KMS-11 (cell line): ENCODE results near the gene TBC1D2B.

Experiments
- H2AFZ ChIP-seq: fragments of 200-600 bp; sonication (generic); 2 replicates; pipeline ENCODE4 v1.6.1; 2016; ENCODE audit warnings: antibody characterized with exemption, mixed run types, low read depth
- H3K27ac ChIP-seq: fragments of 200-600 bp; sonication (generic); 2 replicates; pipeline ENCODE4 v1.6.1; 2016; ENCODE audit warnings: mild to moderate bottlenecking, mixed run types
- H3K27me3 ChIP-seq: fragments of 200-600 bp; sonication (generic); 2 replicates; pipeline ENCODE4 v1.6.1; 2017; ENCODE audit warnings: mild to moderate bottlenecking, low read depth, mixed run types, moderate library complexity; ENCODE audit not compliant: insufficient read depth
- H3K36me3 ChIP-seq: fragments of 200-600 bp; sonication (generic); 2 replicates; pipeline ENCODE4 v1.6.1; 2017; ENCODE audit warnings: mild to moderate bottlenecking, mixed run types; ENCODE audit not compliant: insufficient read depth
- H3K4me1 ChIP-seq: fragments of 200-600 bp; sonication (generic); 2 replicates; pipeline ENCODE4 v1.6.1; 2016; ENCODE audit warnings: mild to moderate bottlenecking, low read depth, mixed run types; ENCODE audit not compliant: poor library complexity, severe bottlenecking
- H3K4me2 ChIP-seq: fragments of 200-600 bp; sonication (generic); 2 replicates; pipeline ENCODE4 v1.7.0; 2016; ENCODE audit warnings: mild to moderate bottlenecking, mixed run types
- H3K4me3 ChIP-seq: fragments of 200-600 bp; sonication (generic); IDR thresholded peaks from 2 replicates; pipeline ENCODE4 v1.6.1; 2017; ENCODE audit warnings: low read depth, low read length, mixed read lengths; ENCODE audit not compliant: insufficient read depth
- H3K79me2 ChIP-seq: fragments of 200-600 bp; sonication (generic); 2 replicates; pipeline ENCODE4 v1.6.1; 2016; ENCODE audit warnings: low read depth, mixed run types; ENCODE audit not compliant: insufficient read depth
- H3K9ac ChIP-seq: fragments of 200-600 bp; sonication (generic); 2 replicates; pipeline ENCODE4 v1.6.1; 2016; ENCODE audit warnings: mild to moderate bottlenecking, mixed run types
- H4K20me1 ChIP-seq: fragments of 200-600 bp; sonication (generic); 2 replicates; pipeline ENCODE4 v1.6.1; 2016; ENCODE audit warnings: mild to moderate bottlenecking, mixed run types; ENCODE audit not compliant: insufficient read depth
- TF ChIP-seq, protein P1 (sequence below): fragments of 200-600 bp; sonication (generic); conservative IDR thresholded peaks from 2 replicates; pipeline ENCODE4 v1.6.1; 2017; ENCODE audit warnings: low read depth, mild to moderate bottlenecking, antibody characterized with exemption, low read length, moderate library complexity, mixed read lengths

Gene TBC1D2B

DNA sequence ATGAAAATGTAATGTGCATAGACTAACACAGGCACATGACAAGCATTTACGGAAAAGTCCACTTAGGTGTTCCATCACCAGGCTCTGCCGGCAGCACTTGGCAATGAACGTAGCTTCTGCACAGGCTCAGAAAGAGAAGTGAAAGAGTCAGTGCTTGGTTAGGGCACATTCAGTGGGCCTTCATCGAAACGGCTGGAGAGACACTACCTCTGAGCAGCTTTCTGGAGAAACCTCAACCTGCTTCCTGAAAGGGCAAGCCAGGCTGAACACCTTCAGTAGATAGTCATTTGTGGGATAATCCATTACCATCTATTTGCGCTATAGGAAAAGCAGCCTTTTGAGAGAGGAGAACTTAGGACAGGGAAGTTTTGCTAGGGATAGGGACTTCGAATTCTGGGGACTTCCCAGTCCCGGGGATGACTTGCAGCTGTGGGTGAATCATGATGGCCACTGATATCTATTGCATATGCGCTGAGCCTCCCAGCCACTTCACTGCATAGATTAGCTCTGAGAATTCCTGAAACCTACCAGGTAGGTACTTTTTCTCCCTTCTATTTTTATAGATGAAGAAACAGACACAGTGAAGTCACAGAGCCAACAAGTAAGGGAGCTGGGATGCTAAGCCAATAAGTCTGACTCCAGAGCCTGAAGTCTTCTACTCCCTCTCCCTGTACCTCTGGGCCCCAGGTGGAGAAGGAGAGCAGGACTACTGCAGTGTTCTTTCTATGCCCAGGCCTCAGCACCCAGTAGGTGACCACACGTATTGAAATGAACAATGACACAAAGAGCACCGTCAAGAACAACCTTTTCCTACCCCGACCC lies 10.7 kb upstream of the TBC1D2B start:
- Histone ChIP-seq H3K4me3 (no peak overlapping the region), H3K4me2 (no peak overlapping the region), H3K27me3 (no peaks in the 10 kb centered on the region), H3K4me1 (peaks cover 18% of the 10 kb centered on the region), H4K20me1 (no peaks in the 10 kb centered on the region), H3K27ac (no peak overlapping the region), H2AFZ (no peak overlapping the region), H3K36me3 (no peaks in the 10 kb centered on the region), H3K9ac (no peak overlapping the region), H3K79me2 (no peaks in the 10 kb centered on the region)
- TF ChIP-seq, protein P1, sequence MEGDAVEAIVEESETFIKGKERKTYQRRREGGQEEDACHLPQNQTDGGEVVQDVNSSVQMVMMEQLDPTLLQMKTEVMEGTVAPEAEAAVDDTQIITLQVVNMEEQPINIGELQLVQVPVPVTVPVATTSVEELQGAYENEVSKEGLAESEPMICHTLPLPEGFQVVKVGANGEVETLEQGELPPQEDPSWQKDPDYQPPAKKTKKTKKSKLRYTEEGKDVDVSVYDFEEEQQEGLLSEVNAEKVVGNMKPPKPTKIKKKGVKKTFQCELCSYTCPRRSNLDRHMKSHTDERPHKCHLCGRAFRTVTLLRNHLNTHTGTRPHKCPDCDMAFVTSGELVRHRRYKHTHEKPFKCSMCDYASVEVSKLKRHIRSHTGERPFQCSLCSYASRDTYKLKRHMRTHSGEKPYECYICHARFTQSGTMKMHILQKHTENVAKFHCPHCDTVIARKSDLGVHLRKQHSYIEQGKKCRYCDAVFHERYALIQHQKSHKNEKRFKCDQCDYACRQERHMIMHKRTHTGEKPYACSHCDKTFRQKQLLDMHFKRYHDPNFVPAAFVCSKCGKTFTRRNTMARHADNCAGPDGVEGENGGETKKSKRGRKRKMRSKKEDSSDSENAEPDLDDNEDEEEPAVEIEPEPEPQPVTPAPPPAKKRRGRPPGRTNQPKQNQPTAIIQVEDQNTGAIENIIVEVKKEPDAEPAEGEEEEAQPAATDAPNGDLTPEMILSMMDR = no peak

DNA sequence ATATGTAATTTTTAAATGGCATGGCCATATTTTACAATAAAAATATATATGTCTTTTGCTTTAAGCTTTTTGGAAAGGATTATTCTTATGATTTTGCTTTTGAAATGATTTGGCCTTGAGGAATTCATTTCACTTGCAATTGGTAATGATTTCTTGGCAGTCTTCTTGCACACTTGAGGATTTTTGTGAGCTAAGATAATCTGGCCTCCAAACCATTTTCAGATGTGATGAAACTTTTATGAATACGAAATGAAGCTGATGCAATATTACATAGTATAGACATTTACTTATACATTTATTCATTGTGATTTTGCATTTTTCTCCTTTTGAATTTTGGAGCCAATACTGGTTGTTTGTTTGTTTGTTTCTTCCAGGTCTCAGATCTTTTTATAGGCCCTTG lies 8.4 kb upstream of the TBC1D2B start:
- Histone ChIP-seq H3K36me3 (no peaks in the 10 kb centered on the region), H4K20me1 (no peaks in the 10 kb centered on the region), H2AFZ (no peak overlapping the region), H3K27me3 (no peaks in the 10 kb centered on the region), H3K79me2 (no peaks in the 10 kb centered on the region), H3K4me3 (no peak overlapping the region), H3K4me1 (peaks cover 18% of the 10 kb centered on the region), H3K4me2 (no peak overlapping the region), H3K27ac (no peak overlapping the region), H3K9ac (no peak overlapping the region)
- TF ChIP-seq, protein P1 = no peak

DNA sequence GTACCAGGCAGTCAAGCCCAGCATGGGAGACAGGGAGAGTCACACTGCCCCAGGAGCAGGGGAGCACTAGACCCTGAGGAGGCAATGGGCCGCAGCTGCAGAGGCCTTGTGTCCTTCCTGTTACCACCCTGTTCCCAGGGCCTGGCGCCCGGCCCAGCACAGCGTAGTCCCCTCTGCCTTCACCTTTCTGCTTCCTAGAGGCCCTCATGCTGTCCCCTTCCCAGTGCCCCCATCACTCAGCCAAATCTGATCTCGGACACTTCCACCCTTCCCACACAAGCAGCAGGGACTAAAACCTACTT lies 6.9 kb upstream of the TBC1D2B start:
- Histone ChIP-seq H3K79me2 (no peaks in the 10 kb centered on the region), H3K36me3 (no peaks in the 10 kb centered on the region), H3K9ac (no peak overlapping the region), H3K4me3 (no peak overlapping the region), H3K27ac (no peak overlapping the region), H3K27me3 (no peaks in the 10 kb centered on the region), H4K20me1 (no peaks in the 10 kb centered on the region), H2AFZ (no peak overlapping the region), H3K4me1 (peaks cover 18% of the 10 kb centered on the region), H3K4me2 (no peak overlapping the region)
- TF ChIP-seq, protein P1 = no peak

DNA sequence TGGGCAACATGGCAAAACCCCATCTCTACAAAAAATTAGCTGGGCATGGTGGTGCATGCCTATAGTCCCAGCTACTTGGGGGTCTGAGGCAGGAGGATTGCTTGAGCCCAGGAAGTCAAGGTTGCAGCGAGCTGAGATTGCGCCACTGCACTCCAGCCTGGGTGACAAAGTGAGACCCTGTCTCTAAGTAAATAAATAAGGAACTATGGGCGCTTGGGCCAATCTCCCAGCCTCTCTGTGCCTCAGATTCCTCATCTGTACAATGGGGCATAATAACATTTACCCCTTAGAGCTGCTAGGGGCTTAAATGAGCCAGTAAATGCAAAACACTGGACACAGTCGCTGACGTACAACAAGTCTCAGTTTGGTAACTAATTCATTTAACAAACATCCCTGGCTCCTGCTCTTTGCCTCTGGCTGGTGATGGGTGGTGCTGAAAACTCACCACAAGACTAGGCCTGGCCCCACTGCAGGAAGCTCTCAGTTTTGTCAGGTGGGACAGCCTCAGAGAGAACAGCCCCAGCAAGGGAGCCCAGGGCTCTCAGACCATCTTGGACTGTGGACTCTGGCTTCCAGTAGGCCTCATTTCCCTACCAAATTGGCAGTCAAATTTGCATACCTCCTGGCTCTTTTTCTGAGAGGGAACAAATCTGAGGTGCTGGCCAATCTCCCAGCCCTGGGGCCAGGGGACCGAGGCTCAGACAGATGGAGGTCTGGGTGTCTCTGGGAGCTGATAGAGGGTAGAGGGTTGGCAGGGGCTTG lies 6.4 kb upstream of the TBC1D2B start:
- Histone ChIP-seq H3K27me3 (no peaks in the 10 kb centered on the region), H2AFZ (no peak overlapping the region), H3K4me2 (no peak overlapping the region), H3K4me1 (peaks cover 18% of the 10 kb centered on the region), H3K4me3 (no peak overlapping the region), H3K27ac (no peak overlapping the region), H3K36me3 (no peaks in the 10 kb centered on the region), H3K79me2 (no peaks in the 10 kb centered on the region), H4K20me1 (no peaks in the 10 kb centered on the region), H3K9ac (no peak overlapping the region)
- TF ChIP-seq, protein P1 = no peak
